ENCODE measurements around the gene PPIL6. TPM values are rescaled to one million over a fixed set of nuclear protein-coding genes. Genes with fewer than 3 reads are reported as not detected.

Gene PPIL6
- total RNA-seq, 2 experiments from 2014 or later = 0.09 TPM; not detected in 1

GRCh38 chr6:109455437-109456110, 15.1 kb upstream of the PPIL6 start, which contains the start of gene MICAL1:
TSS of gene MICAL1 (minus strand) at chr6:109455772. CDS start at chr6:109454196, 1,576 bp downstream.
- Mint-ChIP-seq H3K4me1 (peaks cover 59% of the 10 kb centered on the region), H3K27ac (peak within 1 kb of the TSS; percentile 92), H3K36me3 (ENCODE audit: low read depth) (peaks cover 16% of the 10 kb centered on the region), H3K4me3 (peak within 1 kb of the TSS; percentile 87), H3K9me3 (ENCODE audit: low read depth) (no peaks in the 10 kb centered on the region), H3K27me3 (no peaks in the 10 kb centered on the region)
- ATAC-seq (peak; percentile 53), DNase-seq (peak; percentile 78)
- POLR2A ChIA-PET = interaction anchor here (1.2 to 1.3 kb wide), 2 partner anchors 27 to 73 kb away, joined by 3 to 9 read pairs; partner anchors contain the start of gene CD164
- intact Hi-C loops (cut with DNase I, micrococcal nuclease) = loop anchor here (1.0 to 2.0 kb wide), 4 partner anchors 14 to 361 kb away; partner anchors contain the start of genes CD164 (in 1 of the 2), CEP57L1 (in 1 of the 2), SESN1 (in 1 of the 2) and ZBTB24 (in 1 of the 2)
- CTCF ChIA-PET = interaction anchor here (1.0 to 3.9 kb wide), 3 partner anchors 14 to 73 kb away, joined by 4 to 25 read pairs (median 5); partner anchors contain the start of genes PPIL6 and SMPD2

- Mint-ChIP-seq H3K27me3 (no peaks in the 10 kb centered on the region), H3K4me1 (peaks cover 63% of the 10 kb centered on the region), H3K9me3 (ENCODE audit: low read depth) (no peaks in the 10 kb centered on the region), H3K36me3 (ENCODE audit: low read depth) (peaks cover 16% of the 10 kb centered on the region), H3K27ac (peak overlapping the region; percentile 92), H3K4me3 (peak overlapping the region; percentile 87)
- DNase-seq (peak; percentile 75), ATAC-seq (peak; percentile 36)
- ChIA-PET POLR2A (interaction anchor here (1.2 to 1.3 kb wide), 3 partner anchors 13 to 73 kb away, joined by 3 to 9 read pairs (median 4); partner anchors contain the start of gene CD164), CTCF (interaction anchor here (0.6 to 3.9 kb wide), 5 partner anchors 13 to 82 kb away, joined by 3 to 25 read pairs (median 3); partner anchors contain the start of genes PPIL6 and SMPD2)
- intact Hi-C loops (cut with DNase I, micrococcal nuclease) = loop anchor here (1.0 to 2.0 kb wide), 5 partner anchors 13 to 360 kb away; partner anchors contain the start of genes CD164 (in 1 of the 2), CEP57L1 (in 1 of the 2), PPIL6 (in 1 of the 2) and SESN1 (in 1 of the 2)
Measured at GRCh38 chr6:109454496-109455436, 14.3 kb upstream of the PPIL6 start.

- ATAC-seq = no peak
- no peaks in the 10 kb centered on the region for H3K27me3 Mint-ChIP-seq
- peaks cover 57% of the 10 kb centered on the region for H3K4me1 Mint-ChIP-seq
- H3K4me3 Mint-ChIP-seq = peak overlapping the region; percentile 87
- H3K36me3 Mint-ChIP-seq (ENCODE audit: low read depth) = peaks cover 13% of the 10 kb centered on the region
- ChIA-PET CTCF (interaction anchor here (0.6 to 3.9 kb wide), 4 partner anchors 12 to 81 kb away, joined by 3 to 25 read pairs (median 3); partner anchors contain the start of genes PPIL6 and SMPD2), POLR2A (interaction anchor here (1.3 kb wide), 1 partner anchor 12 kb away, joined by 4 read pairs; no protein-coding TSS in a partner anchor)
- no peak for DNase-seq
- peak overlapping the region; percentile 92 for H3K27ac Mint-ChIP-seq
- intact Hi-C loops (cut with DNase I, micrococcal nuclease) = loop anchor here in 1 of 2 experiments (1.0 to 2.0 kb wide), 2 partner anchors 14 to 359 kb away; partner anchors contain the start of genes CEP57L1, PPIL6, SESN1 and SMPD2
- H3K9me3 Mint-ChIP-seq (ENCODE audit: low read depth) = no peaks in the 10 kb centered on the region
Measured at GRCh38 chr6:109453594-109454495, 13.4 kb upstream of the PPIL6 start.

DNA sequence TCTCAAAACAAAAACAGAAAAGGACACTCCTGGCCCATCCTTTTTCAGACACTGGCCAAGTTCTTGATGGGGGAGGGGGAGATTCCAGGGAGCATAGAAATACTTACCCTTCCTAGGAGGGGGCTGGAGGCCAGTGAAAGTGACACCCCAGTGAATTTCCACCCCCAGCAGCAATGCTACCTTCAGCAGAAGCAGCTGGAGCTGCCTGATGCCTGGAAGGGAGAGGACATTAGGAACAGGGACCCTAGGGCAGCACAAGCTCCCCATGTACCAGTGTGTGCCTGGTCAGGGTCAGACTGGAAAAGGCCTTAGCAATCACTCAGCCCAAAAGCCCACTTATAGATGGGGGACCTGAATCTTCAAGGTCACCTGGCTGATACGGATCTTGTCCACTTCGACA, 12.7 kb upstream of the PPIL6 start:
- Mint-ChIP-seq H3K27me3 (no peaks in the 10 kb centered on the region), H3K27ac (no peak overlapping the region), H3K36me3 (ENCODE audit: low read depth) (peaks cover 13% of the 10 kb centered on the region), H3K4me1 (peaks cover 50% of the 10 kb centered on the region), H3K9me3 (ENCODE audit: low read depth) (no peaks in the 10 kb centered on the region), H3K4me3 (no peak overlapping the region)
- DNase-seq = no peak
- CTCF ChIA-PET = interaction anchor here (0.7 to 3.9 kb wide), 2 partner anchors 11 kb away, joined by 3 to 25 read pairs; partner anchors contain the start of genes PPIL6 and SMPD2
- ATAC-seq = no peak
- POLR2A ChIA-PET = no interaction called here
- intact Hi-C loops (cut with DNase I, micrococcal nuclease) = no loop called here

DNA sequence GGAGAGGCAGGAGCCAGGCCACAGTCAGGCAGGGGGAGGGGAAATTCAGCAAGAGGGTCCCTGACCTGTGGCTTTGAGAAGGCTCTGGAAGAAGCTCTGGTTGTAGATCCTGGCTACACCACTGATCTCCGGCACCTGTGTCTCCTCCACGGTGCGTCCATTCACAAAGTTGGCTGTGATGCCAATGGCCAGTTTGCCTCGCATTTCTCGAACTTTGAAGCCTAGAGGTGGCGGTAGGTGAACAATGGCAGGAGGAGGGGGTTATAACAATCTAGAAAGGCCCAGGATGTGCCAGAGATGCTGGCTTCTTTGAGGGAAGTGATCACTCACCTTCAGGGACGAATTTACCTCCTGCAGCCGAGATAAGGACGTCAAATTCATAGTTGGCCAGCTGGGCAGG, 11.8 kb upstream of the PPIL6 start:
- Mint-ChIP-seq H3K36me3 (ENCODE audit: low read depth) (peaks cover 7% of the 10 kb centered on the region), H3K27me3 (no peaks in the 10 kb centered on the region), H3K9me3 (ENCODE audit: low read depth) (no peaks in the 10 kb centered on the region), H3K4me1 (peaks cover 40% of the 10 kb centered on the region), H3K4me3 (no peak overlapping the region), H3K27ac (no peak overlapping the region)
- intact Hi-C loops (cut with DNase I, micrococcal nuclease) = no loop called here
- DNase-seq (no peak), ATAC-seq (no peak)
- CTCF ChIA-PET = interaction anchor here (0.6 to 3.9 kb wide), 2 partner anchors 10 to 437 kb away, joined by 4 to 25 read pairs; partner anchors contain the start of genes PPIL6 and SMPD2
- POLR2A ChIA-PET = no interaction called here

- POLR2A ChIA-PET = no interaction called here
- Mint-ChIP-seq H3K4me3 (no peak overlapping the region), H3K27ac (no peak overlapping the region)
Measured at GRCh38 chr6:109451376-109451775, 10.9 kb upstream of the PPIL6 start.

GRCh38 chr6:109450801-109451200, 10.4 kb upstream of the PPIL6 start:
- intact Hi-C loops (cut with DNase I, micrococcal nuclease) = no loop called here
- no peak for ATAC-seq

More at GRCh38 chr6:109451376-109451775, 10.9 kb upstream of the PPIL6 start:
- ATAC-seq (no peak), DNase-seq (no peak)
- H3K9me3 Mint-ChIP-seq (ENCODE audit: low read depth) = no peaks in the 10 kb centered on the region
- CTCF ChIA-PET = no interaction called here
- peaks cover 32% of the 10 kb centered on the region for H3K4me1 Mint-ChIP-seq
- no peaks in the 10 kb centered on the region for H3K27me3 Mint-ChIP-seq
- intact Hi-C loops (cut with DNase I, micrococcal nuclease) = no loop called here
- H3K36me3 Mint-ChIP-seq (ENCODE audit: low read depth) = peaks cover 4% of the 10 kb centered on the region

DNA sequence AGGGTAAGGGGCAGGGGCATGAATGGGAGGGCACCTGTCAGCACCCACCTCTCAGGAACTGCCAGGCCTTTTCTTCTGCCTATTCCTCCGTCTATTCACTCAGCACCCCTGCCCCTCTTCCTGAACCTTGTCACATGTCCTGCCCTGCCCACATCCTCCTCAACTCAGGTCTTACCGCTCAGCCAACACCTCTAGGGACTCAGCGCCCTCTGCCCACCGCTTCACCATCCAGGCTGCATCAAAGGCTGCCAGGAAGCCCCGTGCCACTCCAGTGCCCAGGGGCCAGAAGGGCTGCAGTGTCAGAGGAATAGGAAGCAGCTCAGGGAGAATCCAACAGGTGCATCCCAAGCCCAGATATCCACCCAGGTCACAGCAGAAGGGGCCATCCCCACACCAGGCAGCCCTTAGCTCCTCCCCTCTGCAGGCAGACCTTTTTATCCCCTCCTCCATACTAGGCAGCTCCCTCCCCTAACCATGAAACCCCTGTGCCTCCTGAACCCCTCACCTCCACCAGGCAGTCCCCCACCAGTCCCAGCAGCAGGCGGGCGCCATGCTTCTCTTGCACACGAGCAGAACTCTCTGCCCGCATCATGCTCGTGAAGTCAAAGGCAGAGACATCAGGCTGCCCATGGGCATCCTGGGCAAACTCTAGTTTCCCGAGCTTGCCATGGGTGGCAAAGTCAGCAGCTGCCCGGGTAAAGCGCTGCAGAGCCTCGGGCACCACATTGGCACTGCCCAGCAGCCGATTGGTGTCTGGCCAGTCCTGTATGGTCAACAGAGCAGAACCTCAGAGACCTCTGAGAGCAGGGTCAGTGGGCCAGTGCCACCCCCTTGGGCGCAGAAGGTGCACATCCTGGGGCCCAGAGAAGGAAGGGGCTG, 9.6 kb upstream of the PPIL6 start:
- Mint-ChIP-seq H3K27ac (no peak overlapping the region), H3K4me3 (no peak overlapping the region), H3K4me1 (peaks cover 28% of the 10 kb centered on the region), H3K27me3 (no peaks in the 10 kb centered on the region), H3K9me3 (ENCODE audit: low read depth) (no peaks in the 10 kb centered on the region), H3K36me3 (ENCODE audit: low read depth) (peaks cover 10% of the 10 kb centered on the region)
- ChIA-PET CTCF (interaction anchor here (1.4 kb wide), 1 partner anchor 8 kb away, joined by 3 read pairs; no protein-coding TSS in a partner anchor), POLR2A (interaction anchor here (0.6 to 1.0 kb wide), 3 partner anchors 9 to 76 kb away, joined by 3 to 5 read pairs (median 3); no protein-coding TSS in a partner anchor)
- ATAC-seq (peak; percentile 60), DNase-seq (peak; percentile 43)
- intact Hi-C loops (cut with DNase I, micrococcal nuclease) = no loop called here

More at GRCh38 chr6:109450801-109451200, 10.4 kb upstream of the PPIL6 start:
- Mint-ChIP-seq H3K4me3 (no peak overlapping the region), H3K27me3 (no peaks in the 10 kb centered on the region), H3K4me1 (peaks cover 30% of the 10 kb centered on the region), H3K9me3 (ENCODE audit: low read depth) (no peaks in the 10 kb centered on the region), H3K27ac (peak overlapping the region; percentile 3), H3K36me3 (ENCODE audit: low read depth) (peaks cover 4% of the 10 kb centered on the region)
- DNase-seq = no peak
- POLR2A ChIA-PET = interaction anchor here (0.6 kb wide), 1 partner anchor 9 kb away, joined by 3 read pairs; no protein-coding TSS in a partner anchor
- CTCF ChIA-PET = interaction anchor here (1.4 kb wide), 1 partner anchor 9 kb away, joined by 3 read pairs; no protein-coding TSS in a partner anchor

DNA sequence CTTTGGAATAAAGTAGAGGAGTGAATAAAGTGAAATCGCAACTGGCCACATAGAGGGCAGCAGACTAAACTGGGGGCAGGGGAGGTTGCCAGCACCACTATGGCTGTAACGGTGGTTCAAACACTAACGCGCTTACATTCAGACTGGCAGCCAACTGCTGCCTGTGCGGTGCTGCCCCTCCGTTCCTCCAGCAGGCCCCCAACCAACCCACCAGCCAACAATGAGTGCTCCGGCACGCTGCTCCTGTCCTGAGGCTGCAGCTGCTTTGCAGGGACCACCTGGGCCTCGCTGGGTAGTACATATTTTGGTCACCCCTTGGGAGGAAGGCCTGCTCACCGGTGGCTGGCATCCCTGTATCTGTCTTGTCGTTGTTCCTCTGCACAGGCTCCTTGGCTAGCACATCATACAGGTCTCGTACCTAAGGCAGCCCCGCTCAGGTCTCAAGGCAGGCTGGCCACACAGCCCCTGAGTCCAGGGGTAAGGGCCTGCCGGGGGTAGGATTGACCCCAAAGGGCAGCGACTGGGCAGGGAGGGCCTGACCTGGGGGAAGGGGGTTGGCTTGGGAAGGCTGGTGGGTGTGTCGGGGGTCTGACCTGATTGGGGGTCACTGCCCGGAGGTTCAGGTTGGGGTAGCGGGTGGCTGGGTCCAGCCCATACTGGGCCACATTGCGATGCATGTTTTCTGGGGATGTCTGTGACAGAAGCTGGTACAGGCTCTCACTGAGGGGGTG, 8.8 kb upstream of the PPIL6 start:
- CTCF ChIA-PET = interaction anchor here (0.6 to 1.2 kb wide), 2 partner anchors 20 to 22 kb away, joined by 3 read pairs; no protein-coding TSS in a partner anchor
- no peak overlapping the region for H3K4me3 Mint-ChIP-seq
- H3K4me1 Mint-ChIP-seq = peaks cover 24% of the 10 kb centered on the region
- DNase-seq (no peak), ATAC-seq (no peak)
- POLR2A ChIA-PET = interaction anchor here (0.6 to 1.0 kb wide), 2 partner anchors 22 to 76 kb away, joined by 3 to 5 read pairs; no protein-coding TSS in a partner anchor
- intact Hi-C loops (cut with DNase I, micrococcal nuclease) = no loop called here
- no peak overlapping the region for H3K27ac Mint-ChIP-seq
- no peaks in the 10 kb centered on the region for H3K9me3 Mint-ChIP-seq (ENCODE audit: low read depth)
- H3K36me3 Mint-ChIP-seq (ENCODE audit: low read depth) = peaks cover 13% of the 10 kb centered on the region
- no peaks in the 10 kb centered on the region for H3K27me3 Mint-ChIP-seq
